Lower lobe of right lung (tissue), 2 donors: ENCODE results near the gene LMBRD1. TPM values are rescaled to one million over a fixed set of nuclear protein-coding genes. Genes with fewer than 3 reads are reported as not detected.
"Not testable (repeated sequence)": the region's sequence is repeated elsewhere in the genome, so short reads cannot be mapped to it uniquely, and the experiment has no call there.

Experiments used
- ATAC-seq, 2 donors: fragments of 200-7000 bp; cut with Tn5 transposase; one replicate each; pipeline ENCODE4 v1.9.1; 2020 to 2022; ENCODE audit warnings: mild to moderate bottlenecking in 2 of 2, moderate library complexity in 2 of 2
- DNase-seq: peaks from one replicate; pipeline ENCODE4 v3.0.0-alpha.2; 2020
- H3K27ac ChIP-seq: fragments of 200-600 bp; one replicate; pipeline ENCODE4 v1.8.0; 2022
- H3K27me3 ChIP-seq: fragments of 200-600 bp; one replicate; pipeline ENCODE4 v1.8.0; 2022; ENCODE audit warnings: low read depth
- H3K36me3 ChIP-seq: fragments of 200-600 bp; one replicate; pipeline ENCODE4 v1.8.0; 2022; ENCODE audit warnings: mild to moderate bottlenecking
- H3K4me1 ChIP-seq: fragments of 200-600 bp; one replicate; pipeline ENCODE4 v1.8.0; 2022
- H3K4me3 ChIP-seq: fragments of 200-600 bp; one replicate; pipeline ENCODE4 v1.8.0; 2022; ENCODE audit warnings: mild to moderate bottlenecking
- H3K9me3 ChIP-seq: fragments of 200-600 bp; one replicate; pipeline ENCODE4 v1.8.0; 2022
- CTCF ChIP-seq: fragments of 200-600 bp; IDR thresholded peaks from one replicate; pipeline ENCODE4 v1.8.0; 2022; ENCODE audit warnings: antibody characterized with exemption, mild to moderate bottlenecking
- intact Hi-C: fragments of 100-400 bp; cut with DNase I; formaldehyde crosslinking; loops from one replicate; pipeline ENCODE4 v1.11.0; 2022
- total RNA-seq: library from RNA; stranded (reverse); fragmentation: NEBNext Ultra II Directional; extraction: Animal tissue kit (Norgen Biotek cat#: 25700); gene quantifications from one replicate; pipeline ENCODE4 v1.2.1, GENCODE V29; 2021
- donor health status: DM: no; HTN: yes; CAD: no; lungs with severe emphysema.

LMBRD1 gene
- total RNA-seq, 1 donor from 2014 or later = 68.0 TPM

- Histone ChIP-seq H3K4me1 (no peaks in the 10 kb centered on the region), H3K9me3 (no peaks in the 10 kb centered on the region), H3K4me3 (no peak overlapping the region), H3K27me3 (no peaks in the 10 kb centered on the region), H3K27ac (no peak overlapping the region), H3K36me3 (no peaks in the 10 kb centered on the region)
- DNase-seq (no peak), ATAC-seq (no peak)
- TF ChIP-seq CTCF = no peak
- intact Hi-C loops = no loop called here
Observed at GRCh38 chr6:69832558-69832957, 35.7 kb upstream of the LMBRD1 start.

DNA sequence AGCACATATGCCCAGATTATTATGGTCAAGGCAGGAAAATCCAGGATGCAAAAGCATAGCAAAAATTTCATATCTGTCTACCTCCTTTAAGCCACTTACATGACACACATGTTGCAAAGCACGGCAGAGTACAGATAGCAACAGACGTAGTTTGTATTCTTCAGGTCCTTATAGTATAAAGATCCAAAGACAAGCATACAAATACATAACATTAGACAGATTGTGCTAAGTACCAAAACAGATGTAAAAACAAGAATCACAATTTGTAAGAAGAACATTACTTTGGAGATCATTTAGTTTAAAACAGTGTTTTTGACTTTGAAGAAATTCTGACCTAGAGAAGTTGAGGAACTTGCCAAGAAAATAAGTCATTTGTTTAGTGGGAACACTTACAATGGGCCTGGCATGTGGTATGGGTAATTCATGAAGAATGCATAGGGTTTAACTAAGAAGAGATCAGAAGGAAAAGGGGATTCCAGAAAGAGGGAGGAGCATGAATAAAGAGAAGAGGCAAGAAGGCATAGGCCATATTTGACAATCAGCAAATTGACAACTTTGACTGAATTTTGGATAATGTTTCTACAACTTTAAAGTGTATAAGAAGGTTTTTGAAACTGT is 30.6 kb upstream of the LMBRD1 start:
- Histone ChIP-seq H3K36me3 (no peaks in the 10 kb centered on the region), H3K9me3 (no peaks in the 10 kb centered on the region), H3K27ac (no peak overlapping the region), H3K4me1 (no peaks in the 10 kb centered on the region), H3K4me3 (no peak overlapping the region), H3K27me3 (no peaks in the 10 kb centered on the region)
- ATAC-seq = no peak
- no peak for TF ChIP-seq CTCF
- intact Hi-C loops = no loop called here
- no peak for DNase-seq

- intact Hi-C loops = no loop called here
- no peak overlapping the region for H3K27ac ChIP-seq
- no peak for ATAC-seq
Observed at GRCh38 chr6:69825904-69826303, 29.1 kb upstream of the LMBRD1 start.

DNA sequence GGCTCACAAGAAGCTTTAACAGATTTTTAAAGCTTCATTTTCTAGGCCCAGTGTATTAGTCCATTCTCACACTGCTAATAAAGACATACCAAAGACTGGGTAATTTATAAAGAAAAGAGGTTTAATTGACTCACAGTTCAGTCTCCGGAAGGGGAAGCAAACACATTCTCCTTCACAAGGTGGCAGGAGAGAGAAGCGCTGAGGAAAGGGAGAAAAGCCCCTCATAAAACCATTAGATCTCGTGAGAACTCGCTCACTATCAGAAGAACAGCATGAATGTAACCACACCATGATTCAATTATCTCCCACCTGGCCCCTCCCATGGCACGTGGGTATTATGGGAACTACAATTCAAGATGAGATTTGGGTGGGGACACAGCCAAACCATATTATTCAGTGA is 27.5 kb upstream of the LMBRD1 start:
- H3K27ac ChIP-seq, H3K27me3 ChIP-seq, H3K36me3 ChIP-seq, H3K4me3 ChIP-seq, H3K9me3 ChIP-seq, H3K4me1 ChIP-seq, intact Hi-C loops, DNase-seq, ATAC-seq: not testable (repeated sequence)

More at GRCh38 chr6:69825904-69826303, 29.1 kb upstream of the LMBRD1 start:
- no peaks in the 10 kb centered on the region for H3K27me3 ChIP-seq
- no peaks in the 10 kb centered on the region for H3K4me1 ChIP-seq
- DNase-seq = no peak
- no peaks in the 10 kb centered on the region for H3K36me3 ChIP-seq
- TF ChIP-seq CTCF = no peak
- no peaks in the 10 kb centered on the region for H3K9me3 ChIP-seq
- no peak overlapping the region for H3K4me3 ChIP-seq

DNA sequence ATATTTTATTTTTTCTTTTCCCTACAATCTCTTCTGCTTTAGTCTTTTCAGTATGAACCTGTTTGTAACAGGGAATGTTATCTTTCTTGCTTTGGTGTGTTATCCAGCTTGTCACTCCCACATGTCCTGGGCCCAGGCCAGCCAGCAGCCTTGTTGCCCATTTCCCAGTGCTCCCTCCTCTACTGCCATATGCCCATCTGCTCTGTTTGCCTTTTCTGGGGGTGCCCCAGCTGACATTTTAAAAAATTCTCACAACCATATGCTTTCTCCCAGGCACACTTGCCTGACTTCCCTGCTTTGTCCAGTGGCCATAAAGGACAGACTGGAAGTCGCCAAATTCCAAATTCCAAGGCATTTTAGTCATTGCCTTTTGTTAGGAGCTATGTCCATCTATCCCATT is 23.6 kb upstream of the LMBRD1 start:
- no peak for ATAC-seq
- intact Hi-C loops = no loop called here
- no peaks in the 10 kb centered on the region for H3K4me1 ChIP-seq
- no peak overlapping the region for H3K27ac ChIP-seq
- H3K4me3 ChIP-seq = no peak overlapping the region
- no peaks in the 10 kb centered on the region for H3K9me3 ChIP-seq
- DNase-seq = no peak
- no peaks in the 10 kb centered on the region for H3K27me3 ChIP-seq
- no peaks in the 10 kb centered on the region for H3K36me3 ChIP-seq
- no peak for TF ChIP-seq CTCF

- ATAC-seq (no peak), DNase-seq (no peak)
- TF ChIP-seq CTCF = no peak
- Histone ChIP-seq H3K27ac (no peak overlapping the region), H3K27me3 (no peaks in the 10 kb centered on the region), H3K4me1 (no peaks in the 10 kb centered on the region), H3K4me3 (no peak overlapping the region), H3K36me3 (no peaks in the 10 kb centered on the region), H3K9me3 (no peaks in the 10 kb centered on the region)
- intact Hi-C loops = no loop called here
Observed at GRCh38 chr6:69820018-69820417, 23.2 kb upstream of the LMBRD1 start.
